ENCODE data around the gene SUPT5H.

SUPT5H gene

DNA sequence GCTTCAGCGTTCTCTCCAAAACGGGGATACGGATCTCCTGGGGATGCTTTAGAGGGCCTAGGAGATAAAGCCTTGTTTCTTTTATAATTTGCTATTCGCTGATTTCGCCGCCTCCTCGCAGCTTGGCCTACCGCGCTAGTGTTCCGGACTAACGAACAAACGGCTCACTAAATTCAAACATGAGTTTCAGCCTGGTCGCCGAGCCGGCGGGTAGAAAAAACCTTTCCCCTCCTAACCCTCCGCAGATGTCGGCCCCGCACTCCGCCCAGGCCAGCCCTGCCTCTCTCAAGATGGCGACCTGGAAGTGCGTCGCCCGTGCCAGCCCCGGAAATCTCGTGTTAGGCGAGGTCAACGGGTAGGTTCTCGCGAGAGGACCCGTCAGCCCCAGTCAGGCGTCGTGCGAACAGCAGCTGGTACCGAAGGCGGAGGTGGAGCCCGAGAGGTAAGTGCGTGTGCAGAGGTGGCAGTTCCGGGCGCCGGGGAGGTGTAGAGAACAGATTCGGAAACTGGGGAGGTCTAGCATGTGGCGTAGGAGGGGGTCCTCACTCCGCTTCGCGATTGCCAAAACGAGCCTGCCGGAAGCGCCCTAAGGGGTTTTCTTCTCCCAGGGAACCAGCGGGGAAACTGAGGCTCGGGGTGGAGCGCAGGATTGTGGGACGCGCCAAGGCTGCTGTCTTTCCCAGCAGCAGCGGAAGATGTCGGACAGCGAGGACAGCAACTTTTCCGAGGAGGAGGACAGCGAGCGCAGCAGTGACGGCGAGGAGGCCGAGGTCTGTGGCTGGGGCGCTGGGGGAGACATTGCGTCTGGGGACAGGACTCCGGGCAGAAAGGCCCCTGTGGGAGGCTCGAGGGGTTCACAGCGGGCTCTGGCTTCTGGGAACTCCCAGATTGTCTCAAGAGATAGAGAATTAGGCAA, at the start of gene SUPT5H:
Gene SUPT5H, plus strand, starts transcription at position 387 of the 916 bp plus-strand sequence. Its CDS starts 309 bp downstream, at position 696.
- DNase-seq, result peak; percentile 99

GRCh38 chr19:39397360-39398296, 47.8 kb upstream of the SUPT5H start:
- DNase-seq, result peak; percentile 94

- peak; percentile 73 to 91 for DNase-seq
These were observed 47.0 kb upstream of the SUPT5H start for GRCh38 chr19:39398297-39398864.

GRCh38 chr19:39399668-39400050, 45.7 kb upstream of the SUPT5H start:
- DNase-seq, result no peak

GRCh38 chr19:39400061-39400460, 45.3 kb upstream of the SUPT5H start:
- no peak for DNase-seq

DNA sequence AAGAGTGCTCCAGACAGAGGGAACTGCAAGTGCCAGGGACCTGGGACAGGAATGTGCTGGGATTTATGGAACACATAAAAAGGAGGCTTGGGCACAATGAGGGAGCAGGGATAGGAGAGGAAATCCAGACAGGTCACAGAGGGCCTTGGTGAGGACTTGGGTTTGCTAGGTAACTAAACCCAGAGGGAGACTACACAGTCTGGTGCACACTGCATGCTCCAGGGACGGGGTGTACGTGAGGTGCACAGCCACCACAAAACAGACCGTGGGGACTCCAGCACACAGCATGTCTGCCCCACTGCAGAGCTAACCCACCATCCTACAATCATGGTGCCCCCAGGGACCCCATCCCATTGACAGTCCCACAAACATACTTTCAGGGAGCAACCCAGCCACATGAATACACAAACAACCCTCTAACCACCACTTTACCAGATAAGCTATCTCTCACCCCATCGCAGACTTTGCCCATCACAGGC, 44.3 kb upstream of the SUPT5H start:
- no peak for DNase-seq

DNA sequence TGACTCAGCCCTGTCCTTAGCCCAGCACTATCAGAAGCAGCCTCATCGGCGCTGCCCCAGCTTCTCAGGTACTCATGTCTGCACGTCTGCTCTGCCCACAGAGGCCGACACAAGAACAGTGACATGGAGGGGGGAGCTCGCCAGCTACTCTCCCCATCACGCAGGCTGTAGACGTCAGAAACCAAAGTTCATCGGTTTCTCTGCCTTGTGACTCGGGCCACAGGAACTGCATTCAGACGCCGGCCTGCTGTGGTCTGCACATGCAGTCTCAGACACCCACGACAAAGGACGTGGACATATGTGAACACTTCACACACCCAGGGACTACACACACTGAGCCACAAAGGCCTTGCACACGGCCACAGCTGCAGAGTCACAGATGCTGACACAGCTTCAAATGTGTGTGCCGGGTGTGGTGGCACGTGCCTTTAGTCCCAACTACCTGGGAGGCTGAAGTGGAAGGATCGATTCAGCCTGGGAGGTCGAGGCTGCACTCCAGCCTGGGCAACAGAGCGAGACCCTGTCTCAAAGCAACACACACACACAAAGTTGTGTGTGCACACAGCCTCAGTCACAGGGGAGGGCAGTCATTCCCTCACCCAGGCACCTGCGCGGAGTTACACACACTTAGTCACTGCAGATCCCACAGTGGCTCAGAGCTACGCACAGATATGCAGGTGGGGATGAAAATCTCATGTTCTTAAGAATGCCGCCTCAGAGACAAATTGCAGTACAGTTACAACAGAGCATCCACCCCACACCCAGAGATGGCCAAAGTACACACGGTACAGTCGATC, 43.6 kb upstream of the SUPT5H start:
- peak; percentile 94 for DNase-seq

- DNase-seq, result peak; percentile 94 to 95
These were observed 42.8 kb upstream of the SUPT5H start for GRCh38 chr19:39402346-39403300.

GRCh38 chr19:39403331-39404312, 41.8 kb upstream of the SUPT5H start:
- DNase-seq, result peak; percentile 99

GRCh38 chr19:39405261-39405957, 40.0 kb upstream of the SUPT5H start:
- DNase-seq, result peak; percentile 60 to 63

DNA sequence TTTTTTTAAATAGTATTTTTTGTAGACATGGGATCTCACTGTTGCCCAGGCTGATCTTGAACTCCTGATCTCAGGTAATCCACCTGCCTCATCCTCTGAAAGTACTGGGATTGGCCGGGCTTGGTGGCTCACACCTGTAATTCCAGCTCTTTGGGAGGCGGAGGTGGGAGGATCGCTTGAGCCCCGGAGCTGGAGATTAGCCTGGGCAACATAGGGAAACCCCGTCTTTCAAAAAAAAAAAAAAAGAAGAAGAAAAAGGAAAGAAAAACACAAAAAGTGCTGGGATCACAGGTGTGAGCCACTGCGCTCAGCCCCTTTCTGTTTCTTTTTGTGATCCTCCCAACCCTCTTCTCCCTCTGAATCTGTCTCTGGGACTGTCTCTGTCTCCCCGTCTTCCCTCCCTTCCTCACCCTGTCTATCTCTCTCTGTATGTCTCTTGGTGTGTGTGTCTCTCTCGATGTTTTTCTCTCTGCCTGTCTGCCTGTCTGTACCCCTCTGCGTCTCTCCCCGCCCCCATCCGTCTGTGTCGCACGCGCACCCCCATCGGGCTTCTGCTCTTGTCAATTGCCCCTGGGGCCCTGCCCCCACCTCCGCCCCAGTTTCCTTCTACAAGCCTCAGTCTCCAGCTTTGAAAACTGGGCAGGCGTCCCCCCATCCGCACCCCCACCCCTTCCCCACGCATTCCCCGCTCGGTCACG, 39.3 kb upstream of the SUPT5H start:
- peak; percentile 95 to 96 for DNase-seq

DNA sequence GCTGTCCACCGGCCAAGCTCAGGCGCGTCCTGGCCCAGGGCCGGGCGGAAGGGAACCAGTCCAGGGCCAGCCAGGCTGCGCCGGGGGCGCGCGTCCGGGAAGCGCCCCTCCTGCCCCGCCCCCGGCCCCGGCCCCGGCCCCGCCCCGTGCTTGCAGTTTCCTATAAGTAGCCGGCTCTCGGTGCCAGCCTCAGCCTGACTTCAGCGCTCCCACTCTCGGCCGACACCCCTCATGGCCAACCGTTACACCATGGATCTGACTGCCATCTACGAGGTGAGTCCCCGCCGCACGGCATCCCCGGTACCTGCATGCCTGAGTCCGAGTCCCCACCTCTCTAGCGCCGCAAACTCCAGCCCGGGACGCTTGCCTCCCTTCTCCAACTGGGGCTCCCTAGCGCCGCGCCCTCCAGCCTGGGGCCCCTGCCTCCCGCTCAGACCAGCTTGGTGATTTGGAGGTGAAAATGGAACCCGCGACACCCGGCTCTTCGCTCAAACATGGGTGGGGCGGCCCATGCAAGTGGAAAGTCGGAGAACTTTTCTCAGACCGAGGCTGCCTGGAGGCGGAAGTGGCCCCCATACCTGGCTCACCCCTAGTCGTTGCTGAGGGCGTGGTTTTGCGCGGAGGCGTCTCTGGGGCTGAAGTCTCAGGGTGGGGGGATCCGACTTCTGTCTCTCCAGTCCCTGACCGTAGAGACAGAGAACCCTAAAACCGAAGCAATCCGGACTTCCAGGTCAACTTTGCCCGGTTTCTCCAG, 38.5 kb upstream of the SUPT5H start, which contains the start of gene ZFP36:
Gene ZFP36, plus strand, starts transcription at position 192 of the 754 bp plus-strand sequence. Its CDS starts 58 bp downstream, at position 250.
- peak; percentile 94 to 95 for DNase-seq

DNA sequence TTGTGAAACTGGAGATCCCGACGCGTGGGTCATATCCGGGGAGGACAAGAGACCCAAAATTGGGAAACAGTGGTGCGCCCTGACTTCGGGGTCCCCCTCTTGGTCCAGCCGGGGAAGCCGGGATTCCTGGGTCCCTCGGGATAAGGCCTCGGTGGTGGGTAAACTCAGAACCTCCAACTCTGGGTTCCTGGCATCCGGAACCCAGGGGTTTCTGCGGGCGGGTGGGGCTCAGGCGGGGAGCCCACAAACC, 38.0 kb upstream of the SUPT5H start:
- DNase-seq, result no peak

- peak; percentile 79 to 82 for DNase-seq
These were observed 37.6 kb upstream of the SUPT5H start for GRCh38 chr19:39407660-39408391.

DNA sequence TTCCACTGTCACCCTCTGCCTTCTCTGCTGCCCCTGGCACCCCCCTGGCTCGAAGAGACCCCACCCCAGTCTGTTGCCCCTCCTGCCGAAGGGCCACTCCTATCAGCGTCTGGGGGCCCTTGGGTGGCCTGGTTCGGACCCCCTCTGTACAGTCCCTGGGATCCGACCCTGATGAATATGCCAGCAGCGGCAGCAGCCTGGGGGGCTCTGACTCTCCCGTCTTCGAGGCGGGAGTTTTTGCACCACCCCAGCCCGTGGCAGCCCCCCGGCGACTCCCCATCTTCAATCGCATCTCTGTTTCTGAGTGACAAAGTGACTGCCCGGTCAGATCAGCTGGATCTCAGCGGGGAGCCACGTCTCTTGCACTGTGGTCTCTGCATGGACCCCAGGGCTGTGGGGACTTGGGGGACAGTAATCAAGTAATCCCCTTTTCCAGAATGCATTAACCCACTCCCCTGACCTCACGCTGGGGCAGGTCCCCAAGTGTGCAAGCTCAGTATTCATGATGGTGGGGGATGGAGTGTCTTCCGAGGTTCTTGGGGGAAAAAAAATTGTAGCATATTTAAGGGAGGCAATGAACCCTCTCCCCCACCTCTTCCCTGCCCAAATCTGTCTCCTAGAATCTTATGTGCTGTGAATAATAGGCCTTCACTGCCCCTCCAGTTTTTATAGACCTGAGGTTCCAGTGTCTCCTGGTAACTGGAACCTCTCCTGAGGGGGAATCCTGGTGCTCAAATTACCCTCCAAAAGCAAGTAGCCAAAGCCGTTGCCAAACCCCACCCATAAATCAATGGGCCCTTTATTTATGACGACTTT, 36.8 kb upstream of the SUPT5H start:
- DNase-seq, result peak; percentile 71 to 77
